ENCODE results near the gene DBF4. TPM values are rescaled to one million over a fixed set of nuclear protein-coding genes. Genes with fewer than 3 reads are reported as not detected.
"Not testable (repeated sequence)": the region's sequence is repeated elsewhere in the genome, so short reads cannot be mapped to it uniquely, and the experiment has no call there.

DBF4 gene
- total and polyA plus RNA-seq, 2 donors (not counting 1 experiment from before 2014, with no cell fraction given): 5.5 to 13.9 TPM

- Histone ChIP-seq H2AFZ (ENCODE audit: low read length) (no peak overlapping the region), H3K27ac (ENCODE audit: insufficient read depth, low read length) (no peak overlapping the region), H3K36me3 (ENCODE audit: control insufficient read depth, insufficient read depth, low read length) (no peaks in the 10 kb centered on the region), H3K4me3 (replicated peaks in 1 of 4; ENCODE audit: control extremely low read depth in 1 of 4, insufficient read depth in 1 of 4, low read depth in 3 of 4, low read length in 4 of 4) (no peak overlapping the region), H3K4me1 (ENCODE audit: control insufficient read depth, extremely low read depth, insufficient read depth, low read length) (no peaks in the 10 kb centered on the region), H3K9me3 (ENCODE audit: control insufficient read depth, insufficient read depth, low read depth, low read length) (no peaks in the 10 kb centered on the region), H3K27me3 (ENCODE audit: control insufficient read depth, insufficient read depth, low read length) (no peaks in the 10 kb centered on the region), H3K9ac (ENCODE audit: insufficient read depth, low read length) (no peak overlapping the region), H3K79me2 (ENCODE audit: control insufficient read depth, insufficient read depth, low read length) (peaks cover 10% of the 10 kb centered on the region), H3K4me2 (ENCODE audit: extremely low read depth, insufficient read depth, low read length) (no peak overlapping the region), H4K20me1 (ENCODE audit: control insufficient read depth, extremely low read depth, insufficient read depth, low read length) (no peaks in the 10 kb centered on the region)
- DNase-seq (ENCODE audit: low read depth in 2 of 2): no peak
- no peak for TF ChIP-seq EZH2 (IDR thresholded peaks at IDR 0.05; ENCODE audit: low read length, missing control alignments)
- no peak for TF ChIP-seq CTCF (conservative IDR thresholded peaks at IDR 0.05 in 1 of 2, IDR thresholded peaks at IDR 0.05 in 1 of 2; ENCODE audit: low read depth in 1 of 2, low read length in 2 of 2)
These were observed 10.2 kb upstream of the DBF4 start for GRCh38 chr7:87866089-87866488.

GRCh38 chr7:87866533-87866932 lies 9.8 kb upstream of the DBF4 start:
- DNase-seq (ENCODE audit: low read depth in 2 of 2); H3K4me1 ChIP-seq (ENCODE audit: control insufficient read depth, extremely low read depth, insufficient read depth, low read length); H3K27me3 ChIP-seq (ENCODE audit: control insufficient read depth, insufficient read depth, low read length); H3K4me2 ChIP-seq (ENCODE audit: extremely low read depth, insufficient read depth, low read length); H3K9ac ChIP-seq (ENCODE audit: insufficient read depth, low read length); H3K9me3 ChIP-seq (ENCODE audit: control insufficient read depth, insufficient read depth, low read depth, low read length); H2AFZ ChIP-seq (ENCODE audit: low read length); H4K20me1 ChIP-seq (ENCODE audit: control insufficient read depth, extremely low read depth, insufficient read depth, low read length); H3K36me3 ChIP-seq (ENCODE audit: control insufficient read depth, insufficient read depth, low read length); H3K4me3 ChIP-seq (replicated peaks in 1 of 4; ENCODE audit: control extremely low read depth in 1 of 4, insufficient read depth in 1 of 4, low read depth in 3 of 4, low read length in 4 of 4); H3K27ac ChIP-seq (ENCODE audit: insufficient read depth, low read length): not testable (repeated sequence)
- H3K79me2 ChIP-seq (ENCODE audit: control insufficient read depth, insufficient read depth, low read length): peaks cover 13% of the 10 kb centered on the region

GRCh38 chr7:87870471-87870870 lies 5.8 kb upstream of the DBF4 start:
- TF ChIP-seq CTCF (conservative IDR thresholded peaks at IDR 0.05 in 1 of 2, IDR thresholded peaks at IDR 0.05 in 1 of 2; ENCODE audit: low read depth in 1 of 2, low read length in 2 of 2) (no peak), EZH2 (IDR thresholded peaks at IDR 0.05; ENCODE audit: low read length, missing control alignments) (no peak)
- H3K4me2 ChIP-seq (ENCODE audit: extremely low read depth, insufficient read depth, low read length): no peak overlapping the region
- H3K9ac ChIP-seq (ENCODE audit: insufficient read depth, low read length): no peak overlapping the region
- H3K79me2 ChIP-seq (ENCODE audit: control insufficient read depth, insufficient read depth, low read length): peaks cover 37% of the 10 kb centered on the region
- H3K4me1 ChIP-seq (ENCODE audit: control insufficient read depth, extremely low read depth, insufficient read depth, low read length): no peaks in the 10 kb centered on the region
- H3K4me3 ChIP-seq (replicated peaks in 1 of 4; ENCODE audit: control extremely low read depth in 1 of 4, insufficient read depth in 1 of 4, low read depth in 3 of 4, low read length in 4 of 4): no peak overlapping the region
- no peaks in the 10 kb centered on the region for H4K20me1 ChIP-seq (ENCODE audit: control insufficient read depth, extremely low read depth, insufficient read depth, low read length)
- no peaks in the 10 kb centered on the region for H3K9me3 ChIP-seq (ENCODE audit: control insufficient read depth, insufficient read depth, low read depth, low read length)
- no peak overlapping the region for H3K27ac ChIP-seq (ENCODE audit: insufficient read depth, low read length)
- DNase-seq (ENCODE audit: low read depth in 2 of 2): no peak
- no peaks in the 10 kb centered on the region for H3K27me3 ChIP-seq (ENCODE audit: control insufficient read depth, insufficient read depth, low read length)
- H3K36me3 ChIP-seq (ENCODE audit: control insufficient read depth, insufficient read depth, low read length): no peaks in the 10 kb centered on the region
- H2AFZ ChIP-seq (ENCODE audit: low read length): no peak overlapping the region
